Measurements from ENCODE around the gene UTP3. TPM values are rescaled to one million over a fixed set of nuclear protein-coding genes. Genes with fewer than 3 reads are reported as not detected.
A peak's percentile ranks its signal among the peaks of the same experiment; 100 is the strongest.

UTP3 gene
- total and polyA plus RNA-seq, 2 donors (not counting 3 experiments of a cell fraction or from before 2014, with no cell fraction given): 8.7 to 32.8 TPM

GRCh38 chr4:70658418-70658817, 29.9 kb upstream of the UTP3 start:
- BruUV-seq (replicated peaks): no TSS peak
- dilution Hi-C loops (cut with MboI; ENCODE audit: extremely low pct_ligation_motif_present, low sequenced_read_pairs): no loop called here

More at GRCh38 chr4:70658418-70658817, 29.9 kb upstream of the UTP3 start:
- peaks cover 0 to 6% of the 10 kb centered on the region in 2 experiments for H3K27me3 ChIP-seq (ENCODE audit: control insufficient read depth in 2 of 2, insufficient read depth in 2 of 2, low read length in 2 of 2)
- no peak overlapping the region for H3K4me2 ChIP-seq (ENCODE audit: insufficient read depth, low read length)
- no peak overlapping the region for H3K4me3 ChIP-seq (replicated peaks in 1 of 3; ENCODE audit: insufficient read depth in 1 of 3, low read depth in 1 of 3, low read length in 3 of 3)
- no peaks in the 10 kb centered on the region for H4K20me1 ChIP-seq (replicated peaks; ENCODE audit: control insufficient read depth, extremely low read depth, insufficient read depth, low read length)
- H3K9me1 ChIP-seq (replicated peaks; ENCODE audit: control insufficient read depth, extremely low read depth, insufficient read depth, low read length): no peaks in the 10 kb centered on the region
- POLR2A ChIA-PET: no interaction called here
- no peak for FAIRE-seq
- no peak overlapping the region for H3K9ac ChIP-seq (replicated peaks; ENCODE audit: extremely low read depth, insufficient read depth, low read length)
- DNase-seq (ENCODE audit: low read depth, low spot score): no peak
- intact Hi-C loops (cut with micrococcal nuclease): loop anchor here (10.0 kb wide), 1 partner anchor 526 kb away; no protein-coding TSS in a partner anchor
- no peak overlapping the region for H3K27ac ChIP-seq (ENCODE audit: insufficient read depth, low read depth, low read length)
- no peaks in the 10 kb centered on the region for H3K4me1 ChIP-seq (ENCODE audit: control insufficient read depth, extremely low read depth, insufficient read depth, low read length)
- H2AFZ ChIP-seq (ENCODE audit: low read depth, low read length): peak overlapping the region; percentile 36
- H3K36me3 ChIP-seq (ENCODE audit: control insufficient read depth in 2 of 2, extremely low read depth in 1 of 2, insufficient read depth in 2 of 2, low read length in 2 of 2): no peaks in the 10 kb centered on the region
- no peak for TF ChIP-seq GATA2 (IDR thresholded peaks at IDR 0.05; ENCODE audit: insufficient read depth, insufficient read length, low read depth, low read length)
- no peak for TF ChIP-seq POLR2A (IDR thresholded peaks at IDR 0.05; ENCODE audit: low read depth, low read length)
- TF ChIP-seq FOS (IDR thresholded peaks at IDR 0.05; ENCODE audit: borderline replicate concordance, insufficient read depth, low read length): no peak
- TF ChIP-seq JUN (IDR thresholded peaks at IDR 0.05; ENCODE audit: borderline replicate concordance, insufficient read depth, insufficient read length, low read depth): no peak
- no peak for TF ChIP-seq MAX (IDR thresholded peaks at IDR 0.05; ENCODE audit: insufficient read depth, insufficient read length)
- TF ChIP-seq POLR2AphosphoS5 (IDR thresholded peaks at IDR 0.05; ENCODE audit: insufficient read depth, low read depth, low read length): no peak
- TF ChIP-seq MYC (IDR thresholded peaks at IDR 0.05; ENCODE audit: low read depth, low read length): no peak
- TF ChIP-seq, protein P1, sequence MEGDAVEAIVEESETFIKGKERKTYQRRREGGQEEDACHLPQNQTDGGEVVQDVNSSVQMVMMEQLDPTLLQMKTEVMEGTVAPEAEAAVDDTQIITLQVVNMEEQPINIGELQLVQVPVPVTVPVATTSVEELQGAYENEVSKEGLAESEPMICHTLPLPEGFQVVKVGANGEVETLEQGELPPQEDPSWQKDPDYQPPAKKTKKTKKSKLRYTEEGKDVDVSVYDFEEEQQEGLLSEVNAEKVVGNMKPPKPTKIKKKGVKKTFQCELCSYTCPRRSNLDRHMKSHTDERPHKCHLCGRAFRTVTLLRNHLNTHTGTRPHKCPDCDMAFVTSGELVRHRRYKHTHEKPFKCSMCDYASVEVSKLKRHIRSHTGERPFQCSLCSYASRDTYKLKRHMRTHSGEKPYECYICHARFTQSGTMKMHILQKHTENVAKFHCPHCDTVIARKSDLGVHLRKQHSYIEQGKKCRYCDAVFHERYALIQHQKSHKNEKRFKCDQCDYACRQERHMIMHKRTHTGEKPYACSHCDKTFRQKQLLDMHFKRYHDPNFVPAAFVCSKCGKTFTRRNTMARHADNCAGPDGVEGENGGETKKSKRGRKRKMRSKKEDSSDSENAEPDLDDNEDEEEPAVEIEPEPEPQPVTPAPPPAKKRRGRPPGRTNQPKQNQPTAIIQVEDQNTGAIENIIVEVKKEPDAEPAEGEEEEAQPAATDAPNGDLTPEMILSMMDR (IDR thresholded peaks at IDR 0.05; ENCODE audit: extremely low read depth in 1 of 2, insufficient read depth in 1 of 2, low read depth in 1 of 2, low read length in 2 of 2): no peak
- TF ChIP-seq EZH2 (IDR thresholded peaks at IDR 0.05; ENCODE audit: borderline replicate concordance, low read depth, low read length, severe bottlenecking): no peak
- no peaks in the 10 kb centered on the region for H3K79me2 ChIP-seq (ENCODE audit: control insufficient read depth, insufficient read depth, low read length)
- no peaks in the 10 kb centered on the region for H3K9me3 ChIP-seq (replicated peaks; ENCODE audit: control insufficient read depth, insufficient read depth, low read length)
- CTCF ChIA-PET: interaction anchor here (1.0 kb wide), 1 partner anchor 351 kb away, joined by 8 read pairs; no protein-coding TSS in a partner anchor

All from endothelial cell of umbilical vein (primary cell).